Activated CD4-positive, alpha-beta T cell treated with anti-CD3 and anti-CD28 coated beads, Interleukin-10, Interleukin-2, amounts not matched to agents 100 ng/mL and 50 ng/mL, durations not matched to agents 16 hours and 8 hours (primary cell): ENCODE data around the gene MDFIC.

Source experiments
- DNase-seq: peaks from one replicate; pipeline ENCODE4 v3.0.0-alpha.2; 2020

MDFIC gene

DNA sequence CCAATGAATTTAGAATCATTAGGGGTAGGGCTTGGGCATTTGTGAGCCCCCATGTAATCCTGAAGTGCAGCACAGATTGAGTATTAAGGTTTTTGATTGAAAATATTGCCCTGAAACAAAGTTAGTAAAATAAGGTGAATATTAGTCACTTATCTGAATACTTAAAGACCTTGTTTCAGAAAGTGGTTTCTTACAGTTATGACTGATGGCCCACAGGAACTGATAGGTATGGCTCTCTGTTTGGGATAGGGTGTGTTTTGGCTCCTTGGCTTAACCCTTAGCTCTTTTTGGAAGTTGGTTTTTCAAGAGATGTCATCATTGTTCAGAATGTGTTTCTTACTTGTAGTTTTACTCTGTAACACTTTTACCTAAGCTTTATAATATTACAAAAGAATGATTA lies 34.8 kb downstream of the MDFIC start:
- no peak for DNase-seq

- no peak for DNase-seq
Observed at GRCh38 chr7:114957444-114957843, 35.5 kb downstream of the MDFIC start.

GRCh38 chr7:114959931-114960330 lies 38.0 kb downstream of the MDFIC start:
- DNase-seq: peak; percentile 40

GRCh38 chr7:114962441-114962840 lies 40.5 kb downstream of the MDFIC start:
- DNase-seq: no peak

DNA sequence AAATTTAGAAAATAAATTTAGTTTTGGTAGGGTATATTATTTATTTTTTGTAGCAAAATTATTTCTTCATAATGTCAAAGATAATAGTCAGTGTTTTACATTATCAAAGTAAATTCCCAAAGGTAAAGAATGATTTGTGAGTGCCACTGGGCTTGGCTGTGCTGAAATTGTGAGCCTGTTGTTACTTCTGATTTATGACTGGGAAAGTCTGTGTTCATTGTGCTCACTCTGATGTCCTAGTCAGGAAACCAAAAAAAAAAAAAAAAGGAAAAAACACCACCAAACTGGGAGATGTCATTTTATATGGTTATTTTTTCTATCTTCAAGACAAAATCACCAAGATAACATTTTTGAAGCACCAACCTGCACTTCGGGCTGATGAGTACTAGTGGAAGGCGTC lies 44.3 kb downstream of the MDFIC start:
- DNase-seq: no peak

DNA sequence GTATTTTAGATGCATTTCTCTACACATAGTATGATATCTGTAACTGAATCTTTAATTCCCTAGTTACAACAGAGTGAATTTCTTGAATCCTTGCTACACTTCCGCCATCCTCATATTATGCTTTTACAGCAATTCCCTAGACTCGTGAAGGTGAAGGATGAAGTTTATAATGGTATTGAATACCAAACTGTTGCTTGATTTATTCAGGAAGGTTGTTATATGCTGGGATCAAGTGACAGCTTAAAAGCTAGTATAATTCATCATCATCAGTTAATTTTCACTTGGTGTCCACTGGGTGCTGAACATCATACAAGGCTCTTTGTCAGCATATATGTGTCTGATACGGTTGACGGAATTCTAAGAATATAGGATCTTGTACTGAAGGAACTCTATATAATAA lies 47.2 kb downstream of the MDFIC start:
- DNase-seq: no peak

DNA sequence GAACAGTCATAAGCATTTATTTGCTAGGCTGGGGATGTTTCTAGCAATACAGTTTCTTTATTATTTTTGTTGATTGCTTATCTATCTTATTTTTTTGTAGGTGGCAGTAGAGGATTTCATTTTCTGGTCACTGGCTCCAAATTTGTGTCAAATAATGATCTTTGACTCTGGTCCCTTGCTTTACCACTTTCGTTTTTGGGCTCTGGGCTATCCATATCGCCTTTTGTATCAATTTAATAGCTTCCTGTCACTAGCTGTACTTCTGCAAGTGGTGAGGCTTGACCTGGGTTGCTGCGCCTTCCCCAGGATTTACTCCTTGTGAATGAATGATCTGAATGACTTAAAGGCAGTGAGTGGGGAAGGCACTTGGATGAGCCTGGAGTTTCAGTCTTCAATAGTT lies 48.4 kb downstream of the MDFIC start:
- peak; percentile 16 for DNase-seq

DNA sequence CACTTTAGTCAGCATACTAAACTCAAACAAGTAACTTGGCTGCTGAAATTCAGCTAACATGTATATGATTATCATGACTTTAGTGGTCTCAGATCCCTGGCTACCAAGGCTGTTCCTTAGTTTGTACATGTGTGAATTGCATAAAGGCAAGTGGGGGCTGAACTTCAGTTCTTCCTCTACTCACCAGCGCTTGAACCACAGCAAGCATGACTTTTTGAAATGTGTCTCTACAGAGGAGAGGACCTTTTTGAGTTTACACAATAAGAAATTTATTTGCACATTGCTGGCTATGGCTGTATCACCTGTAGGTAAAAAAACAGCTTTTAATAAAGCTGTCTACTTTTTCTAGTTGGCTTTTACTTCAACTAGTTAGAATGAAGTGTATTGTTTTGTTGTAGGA lies 48.8 kb downstream of the MDFIC start:
- DNase-seq: no peak

DNA sequence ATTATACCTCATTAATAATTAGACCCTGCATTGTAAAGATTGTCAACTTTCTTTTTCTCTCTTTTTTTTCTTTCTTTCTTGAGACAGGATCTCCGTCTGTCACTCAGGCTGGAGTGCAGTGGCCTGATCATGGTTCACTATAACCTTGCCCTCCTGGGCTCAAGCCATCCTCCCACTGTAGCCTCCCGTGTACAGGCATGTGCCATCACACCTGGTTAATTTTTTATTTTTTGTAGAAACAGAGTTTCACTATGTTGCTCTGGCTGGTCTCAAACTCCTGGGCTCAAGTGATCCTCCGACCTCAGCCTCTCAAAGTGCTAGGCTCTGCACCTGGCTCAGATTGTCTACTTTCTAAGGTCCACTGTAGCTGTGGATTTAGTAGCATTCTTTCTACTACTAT lies 50.7 kb downstream of the MDFIC start:
- no peak for DNase-seq

DNA sequence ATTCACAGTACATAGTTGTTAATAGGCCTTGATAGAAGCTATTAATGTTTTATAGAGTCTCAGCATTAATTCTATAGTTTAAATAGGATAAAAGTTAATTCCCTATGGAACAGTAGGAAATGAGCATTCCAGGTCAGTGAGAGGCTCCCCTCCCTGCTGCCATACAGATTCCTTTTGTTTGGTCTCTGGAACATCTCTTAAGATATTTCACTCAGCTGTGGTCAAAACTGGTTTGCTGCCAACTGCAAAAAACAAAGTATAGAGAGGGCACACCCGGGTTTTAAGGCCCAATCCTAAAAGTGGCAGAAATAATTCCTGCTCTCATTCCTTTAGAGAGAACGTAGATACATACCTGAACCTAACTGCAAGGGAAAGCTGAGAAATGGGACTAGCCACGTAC lies 51.3 kb downstream of the MDFIC start:
- DNase-seq: no peak

- no peak for DNase-seq
Observed at GRCh38 chr7:114975401-114975800, 53.5 kb downstream of the MDFIC start.

DNA sequence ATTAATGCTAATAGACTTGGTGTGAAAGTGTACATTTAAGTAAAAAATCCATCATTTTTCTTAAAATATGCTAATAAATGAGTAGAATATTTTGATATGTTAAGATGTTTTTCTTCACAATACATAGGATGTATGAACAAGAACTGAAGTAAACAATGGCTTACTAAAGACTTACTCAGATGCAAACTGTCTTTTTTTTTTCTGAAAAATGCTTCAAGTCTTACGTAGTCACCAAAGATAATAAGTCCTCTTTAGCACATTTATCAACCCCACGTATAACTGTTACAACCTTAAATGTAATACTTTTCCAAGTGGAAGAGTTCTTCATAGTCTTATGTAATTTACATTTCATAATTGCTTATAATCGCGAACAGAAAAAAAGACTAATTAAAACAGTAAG lies 54.8 kb downstream of the MDFIC start:
- no peak for DNase-seq

DNA sequence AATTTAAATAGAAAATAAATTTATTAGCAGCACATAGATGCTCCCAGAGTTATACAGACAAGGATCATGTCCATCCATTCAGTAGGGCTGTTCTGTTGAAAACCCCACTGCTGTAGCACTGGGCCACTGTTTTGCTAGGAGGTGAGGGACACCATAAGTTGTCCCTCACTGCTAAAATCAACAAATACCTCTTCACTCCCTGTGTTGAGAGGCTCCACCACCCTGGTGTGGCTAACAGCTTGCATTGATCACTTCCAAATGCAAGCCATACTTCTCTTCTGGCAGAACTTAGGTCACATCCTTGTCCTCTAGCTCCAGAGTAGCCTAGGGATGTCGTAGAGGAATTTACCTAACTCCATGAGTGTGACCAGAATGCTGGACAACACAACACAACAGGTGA lies 55.4 kb downstream of the MDFIC start:
- no peak for DNase-seq

DNA sequence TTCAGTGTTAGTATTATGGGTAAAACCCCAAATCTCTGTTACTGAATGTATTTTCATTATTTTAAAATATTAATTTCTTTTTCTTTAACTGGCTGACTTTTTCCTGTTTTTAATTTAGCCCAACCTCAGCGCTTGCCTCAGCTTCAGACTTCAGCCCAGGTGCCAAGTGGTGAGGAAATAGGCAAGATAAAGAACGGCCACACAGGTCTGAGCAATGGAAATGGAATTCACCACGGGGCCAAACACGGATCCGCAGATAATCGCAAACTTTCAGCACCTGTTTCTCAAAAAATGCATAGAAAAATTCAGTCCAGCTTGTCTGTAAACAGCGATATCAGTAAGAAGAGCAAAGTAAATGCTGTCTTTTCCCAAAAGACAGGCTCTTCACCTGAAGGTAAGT lies 57.5 kb downstream of the MDFIC start:
- no peak for DNase-seq

DNA sequence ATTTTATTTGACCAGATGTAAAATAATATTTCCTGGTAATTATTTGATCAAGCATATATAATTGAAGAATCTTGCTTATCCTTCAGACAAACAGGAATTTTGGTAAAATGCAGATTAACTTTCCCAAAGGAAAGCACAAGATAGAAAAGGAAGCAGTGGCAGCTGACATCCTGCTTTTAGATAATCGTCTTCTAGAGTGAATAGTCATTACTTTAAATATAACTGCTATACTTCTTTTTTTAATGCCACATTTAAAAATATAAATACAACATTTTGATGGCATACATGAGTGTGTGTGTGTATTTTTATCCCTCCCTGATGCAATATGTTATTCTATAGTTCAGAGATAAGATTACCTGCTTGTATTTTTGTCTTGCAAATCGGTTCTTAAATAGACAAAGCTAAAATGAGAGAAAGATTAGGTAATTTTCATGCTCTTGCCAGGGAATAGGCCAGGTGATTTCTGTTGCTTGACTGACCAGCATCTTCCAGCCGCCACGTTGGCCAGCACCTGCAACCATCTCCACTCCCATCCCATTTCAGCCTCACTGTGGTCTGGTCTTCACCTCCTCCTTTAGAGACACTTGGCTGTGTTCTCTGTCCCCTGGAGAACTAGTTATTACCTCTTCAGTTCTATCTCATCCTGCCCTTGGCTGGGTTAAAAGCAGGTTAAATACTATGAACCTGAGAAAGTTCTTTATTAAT lies 58.1 kb downstream of the MDFIC start:
- no peak for DNase-seq

GRCh38 chr7:114981323-114981722 lies 59.4 kb downstream of the MDFIC start:
- DNase-seq: no peak

- no peak for DNase-seq
Observed at GRCh38 chr7:114985116-114985715, 63.3 kb downstream of the MDFIC start.

- no peak for DNase-seq
Observed at GRCh38 chr7:114986190-114987180, 64.6 kb downstream of the MDFIC start.

- no peak for DNase-seq
Observed at GRCh38 chr7:114988026-114988425, 66.1 kb downstream of the MDFIC start.

DNA sequence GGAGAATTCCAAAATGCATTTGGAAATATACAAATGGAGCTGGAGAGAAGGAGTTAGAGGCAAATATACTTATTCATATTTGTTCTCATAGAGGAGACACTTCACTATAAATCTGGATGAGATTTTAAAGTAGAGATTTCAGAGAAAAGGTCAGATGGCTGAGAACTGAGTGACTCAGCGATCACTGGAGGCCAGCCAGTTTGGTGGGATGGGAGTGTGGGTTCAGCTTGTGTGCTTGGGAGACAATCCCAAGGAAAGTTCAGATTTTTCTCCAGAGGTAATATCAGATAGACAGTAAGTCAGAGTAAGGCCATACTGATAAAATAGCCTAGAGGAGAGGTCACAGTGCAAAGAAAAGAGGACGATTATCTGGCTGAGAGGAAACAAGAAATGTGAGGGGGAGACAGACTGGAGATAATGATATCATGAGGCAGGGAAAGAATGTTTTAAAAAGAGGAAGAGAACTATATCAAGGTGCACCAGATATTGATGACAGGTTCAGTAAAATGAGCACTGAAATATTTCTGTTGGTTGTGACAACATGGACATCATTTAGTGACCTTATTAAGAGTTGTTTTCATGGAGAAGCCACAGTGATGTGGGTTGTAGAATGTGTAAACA lies 67.0 kb downstream of the MDFIC start:
- no peak for DNase-seq

DNA sequence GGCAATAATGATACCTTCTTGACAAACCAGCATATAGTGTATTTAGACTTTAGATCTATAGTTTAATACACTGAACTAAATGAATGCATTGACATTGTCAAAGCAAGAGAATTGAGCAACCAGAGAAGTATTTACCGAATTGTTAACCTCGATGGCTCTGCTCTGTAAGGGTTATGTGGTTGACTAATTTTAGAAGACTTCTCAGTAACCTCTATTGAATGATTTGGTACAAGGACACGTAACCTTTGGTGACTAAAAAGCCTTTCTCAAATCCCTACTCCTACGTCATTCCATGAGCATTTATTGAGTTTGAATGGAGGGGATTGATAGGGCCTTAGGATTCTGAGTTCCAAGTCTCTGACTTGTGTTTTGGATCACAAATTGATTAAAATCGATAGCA lies 67.6 kb downstream of the MDFIC start:
- no peak for DNase-seq

DNA sequence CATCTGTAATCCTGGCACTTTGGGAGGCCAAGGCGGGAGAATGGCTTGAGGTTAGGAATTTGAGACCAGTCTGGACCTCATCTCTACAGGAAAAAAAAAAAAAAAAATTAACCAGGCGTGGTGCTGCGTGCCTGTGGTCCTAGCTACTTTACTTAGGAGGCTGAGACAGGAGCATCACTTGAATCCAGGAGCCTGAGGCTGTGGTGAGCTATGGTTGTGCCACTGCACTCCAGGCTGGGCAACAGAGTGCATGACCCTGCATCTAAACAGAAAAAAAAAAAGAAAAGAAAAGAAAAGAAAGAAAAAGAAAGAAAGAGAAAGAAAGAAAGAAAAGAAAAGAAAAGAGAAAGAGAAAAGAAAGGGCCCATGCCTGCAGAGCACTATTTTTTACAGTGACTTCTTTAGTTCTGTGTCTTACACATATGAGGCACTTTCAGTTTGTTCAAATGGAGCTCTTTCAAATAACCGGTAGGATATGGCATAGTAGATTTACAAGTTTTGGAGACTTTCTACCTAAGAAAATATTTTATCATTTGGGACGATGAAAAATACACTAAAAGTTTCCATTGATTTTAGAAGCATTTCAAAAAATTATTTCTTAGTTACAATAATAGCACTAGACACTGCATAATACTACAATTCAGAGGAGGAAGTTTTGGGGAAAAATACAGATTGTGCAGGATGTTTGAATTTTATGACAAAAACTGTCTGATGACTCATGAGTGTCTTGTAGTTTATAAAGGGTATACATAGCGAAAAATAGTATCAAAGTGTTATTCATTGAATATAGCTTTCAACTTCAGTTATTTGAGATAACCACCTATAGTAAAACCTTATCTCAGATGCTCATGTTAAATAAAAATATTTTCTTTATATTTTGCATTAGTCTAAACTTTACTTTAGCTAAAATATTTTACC lies 75.9 kb downstream of the MDFIC start:
- DNase-seq: no peak
